DND-41 (cell line): ENCODE results near the gene SRGAP3.

Experiments used
- ATAC-seq: fragments of 200-7000 bp; cut with Tn5 transposase; 3 replicates; pipeline ENCODE4 v1.9.1; 2021; ENCODE audit warnings: low read depth; ENCODE audit not compliant: insufficient read depth
- DNase-seq: peaks from one replicate; pipeline ENCODE4 v3.0.0-alpha.2; 2020
- H2AFZ ChIP-seq: 2 replicates; pipeline ENCODE4 v1.6.0; 2012; ENCODE audit warnings: low read depth, low read length
- H3K27ac ChIP-seq: 2 replicates; pipeline ENCODE4 v1.5.1; 2012; ENCODE audit warnings: low read length, inconsistent platforms
- H3K27me3 ChIP-seq: fragments of 200-600 bp; sonication (generic); 2 replicates; pipeline ENCODE4 v1.6.0; 2012; ENCODE audit warnings: low read length, mild to moderate bottlenecking, inconsistent platforms; ENCODE audit not compliant: insufficient read depth, poor library complexity
- H3K36me3 ChIP-seq: 2 replicates; pipeline ENCODE4 v1.5.1; 2012; ENCODE audit warnings: low read length, inconsistent platforms; ENCODE audit not compliant: insufficient read depth
- H3K4me1 ChIP-seq: 2 replicates; pipeline ENCODE4 v1.5.1; 2012; ENCODE audit warnings: mild to moderate bottlenecking, low read length; ENCODE audit not compliant: insufficient read depth
- H3K4me2 ChIP-seq: 2 replicates; pipeline ENCODE4 v1.6.0; 2012; ENCODE audit warnings: mild to moderate bottlenecking, moderate library complexity, low read length, inconsistent platforms; ENCODE audit not compliant: insufficient read depth
- H3K4me3 ChIP-seq, 2 experiments: fragments of 200-600 bp in 1 of 2; shearing (Covaris generic) in 1 of 2; 2 replicates each; pipeline ENCODE4 v1.5.1; 2012 to 2016; ENCODE audit warnings: inconsistent platforms in 2 of 2, low read length in 2 of 2, mild to moderate bottlenecking in 2 of 2, low read depth in 1 of 2, moderate library complexity in 1 of 2
- H3K79me2 ChIP-seq: 2 replicates; pipeline ENCODE4 v1.6.0; 2012; ENCODE audit warnings: low read length, inconsistent platforms; ENCODE audit not compliant: insufficient read depth
- H3K9ac ChIP-seq: 2 replicates; pipeline ENCODE4 v1.6.0; 2012; ENCODE audit warnings: low read depth, mild to moderate bottlenecking, inconsistent platforms, low read length, moderate library complexity
- H3K9me3 ChIP-seq: 2 replicates; pipeline ENCODE4 v1.5.1; 2012; ENCODE audit warnings: low read length, moderate library complexity, mild to moderate bottlenecking, inconsistent platforms; ENCODE audit not compliant: insufficient read depth, severe bottlenecking
- H4K20me1 ChIP-seq: 2 replicates; pipeline ENCODE4 v1.6.0; 2012; ENCODE audit warnings: low read length; ENCODE audit not compliant: insufficient read depth
- CTCF ChIP-seq: IDR thresholded peaks from 2 replicates; pipeline ENCODE4 v1.5.1; 2012; ENCODE audit warnings: borderline replicate concordance, low read length, moderate library complexity, mild to moderate bottlenecking; ENCODE audit not compliant: poor library complexity, severe bottlenecking; ENCODE audit errors: extremely low read depth
- EZH2 ChIP-seq: IDR thresholded peaks from 3 replicates; pipeline ENCODE4 v1.6.1; 2012; ENCODE audit warnings: borderline replicate concordance, low read depth, mild to moderate bottlenecking, moderate library complexity, low read length, inconsistent platforms; ENCODE audit not compliant: severe bottlenecking

Gene SRGAP3

GRCh38 chr3:8982509-8982908 lies 266.9 kb downstream of the SRGAP3 start:
- H3K79me2 ChIP-seq = no peaks in the 10 kb centered on the region
- H4K20me1 ChIP-seq = no peaks in the 10 kb centered on the region
- H3K27me3 ChIP-seq = peaks cover 17% of the 10 kb centered on the region
- H2AFZ ChIP-seq = no peak overlapping the region
- H3K4me2 ChIP-seq = no peak overlapping the region
- no peak overlapping the region for H3K9ac ChIP-seq
- no peak overlapping the region for H3K4me3 ChIP-seq
- H3K4me1 ChIP-seq = no peaks in the 10 kb centered on the region
- ATAC-seq = no peak
- H3K36me3 ChIP-seq = no peaks in the 10 kb centered on the region
- H3K27ac ChIP-seq = no peak overlapping the region
- TF ChIP-seq EZH2 (no peak), CTCF (no peak)
- H3K9me3 ChIP-seq = no peaks in the 10 kb centered on the region
- no peak for DNase-seq

GRCh38 chr3:8981700-8982099 lies 267.7 kb downstream of the SRGAP3 start:
- Histone ChIP-seq H3K27ac (no peak overlapping the region), H3K9ac (no peak overlapping the region), H3K79me2 (no peaks in the 10 kb centered on the region), H2AFZ (no peak overlapping the region), H3K4me1 (no peaks in the 10 kb centered on the region), H3K4me3 (no peak overlapping the region), H3K4me2 (no peak overlapping the region), H4K20me1 (no peaks in the 10 kb centered on the region), H3K9me3 (no peaks in the 10 kb centered on the region), H3K36me3 (no peaks in the 10 kb centered on the region), H3K27me3 (peaks cover 17% of the 10 kb centered on the region)
- TF ChIP-seq EZH2 (no peak), CTCF (no peak)
- DNase-seq (no peak), ATAC-seq (no peak)

GRCh38 chr3:8981296-8981695 lies 268.1 kb downstream of the SRGAP3 start:
- DNase-seq (no peak), ATAC-seq (no peak)
- Histone ChIP-seq H3K27ac (no peak overlapping the region), H4K20me1 (no peaks in the 10 kb centered on the region), H2AFZ (no peak overlapping the region), H3K79me2 (no peaks in the 10 kb centered on the region), H3K4me3 (no peak overlapping the region), H3K36me3 (no peaks in the 10 kb centered on the region), H3K27me3 (peaks cover 17% of the 10 kb centered on the region), H3K4me1 (no peaks in the 10 kb centered on the region), H3K9ac (no peak overlapping the region), H3K4me2 (no peak overlapping the region), H3K9me3 (no peaks in the 10 kb centered on the region)
- no peak for TF ChIP-seq EZH2
- TF ChIP-seq CTCF = no peak

- DNase-seq (no peak), ATAC-seq (no peak)
- Histone ChIP-seq H3K36me3 (no peaks in the 10 kb centered on the region), H3K27me3 (peaks cover 17% of the 10 kb centered on the region), H4K20me1 (no peaks in the 10 kb centered on the region), H3K4me2 (no peak overlapping the region), H3K79me2 (no peaks in the 10 kb centered on the region), H3K27ac (no peak overlapping the region), H3K4me1 (no peaks in the 10 kb centered on the region), H3K4me3 (no peak overlapping the region), H2AFZ (no peak overlapping the region), H3K9me3 (no peaks in the 10 kb centered on the region), H3K9ac (no peak overlapping the region)
- TF ChIP-seq CTCF (no peak), EZH2 (no peak)
Observed at GRCh38 chr3:8980756-8981257, 268.6 kb downstream of the SRGAP3 start.
